H1 (cell line): ENCODE results near the gene LMTK2. TPM values are rescaled to one million over a fixed set of nuclear protein-coding genes. Genes with fewer than 3 reads are reported as not detected.

ENCODE experiments used
- CTCF ChIA-PET: fragments of 300-600 bp; sonication (Branson Sonifier 250); formaldehyde crosslinking; loops from one replicate; lab custom pipeline; 2021; ENCODE audit not compliant: partially characterized antibody; lab: Charles Lee
- POLR2A ChIA-PET: fragments of 300-600 bp; sonication (Branson Sonifier 250); formaldehyde crosslinking; loops from one replicate; lab custom pipeline; 2021; ENCODE audit warnings: inconsistent platforms; ENCODE audit not compliant: partially characterized antibody; lab: Charles Lee
- DNase-seq, 2 experiments: peaks; one replicate each; pipeline versions ENCODE4 v3.0.0 to v3.0.0-alpha.2; 2010 to 2022; ENCODE audit warnings: low spot score in 2 of 2, low read depth in 1 of 2, mixed read lengths in 1 of 2
- FAIRE-seq: peaks from 2 replicates; lab custom pipeline; 2011; peaks lifted over from hg19 to GRCh38; lab: Jason Lieb, UNC
- H2AFZ ChIP-seq: 2 replicates; pipeline ENCODE4 v1.8.1; 2012; ENCODE audit warnings: low read length, inconsistent platforms
- H2AK5ac ChIP-seq: 2 replicates; pipeline ENCODE4 v1.6.1; 2013; ENCODE audit warnings: low read depth, low read length
- H2BK120ac ChIP-seq: replicated peaks from 2 replicates; pipeline ENCODE3; 2013; ENCODE audit warnings: low read depth, low read length, inconsistent platforms
- H2BK12ac ChIP-seq: 2 replicates; pipeline ENCODE4 v1.6.1; 2013; ENCODE audit warnings: low read depth, low read length
- H2BK15ac ChIP-seq: 2 replicates; pipeline ENCODE4 v1.6.1; 2013; ENCODE audit warnings: low read length
- H2BK20ac ChIP-seq: 2 replicates; pipeline ENCODE4 v1.6.1; 2013; ENCODE audit warnings: low read length
- H2BK5ac ChIP-seq: 2 replicates; pipeline ENCODE4 v1.6.1; 2013; ENCODE audit warnings: low read depth, low read length
- H3K14ac ChIP-seq: 2 replicates; pipeline ENCODE4 v1.6.1; 2013; ENCODE audit warnings: inconsistent platforms; ENCODE audit not compliant: insufficient read length
- H3K18ac ChIP-seq: 2 replicates; pipeline ENCODE4 v1.6.1; 2013; ENCODE audit warnings: low read length; ENCODE audit errors: extremely low read depth
- H3K23ac ChIP-seq: 2 replicates; pipeline ENCODE4 v1.6.1; 2013; ENCODE audit warnings: inconsistent platforms; ENCODE audit not compliant: insufficient read length
- H3K23me2 ChIP-seq: 2 replicates; pipeline ENCODE4 v1.6.1; 2013; ENCODE audit warnings: low read depth, low read length
- H3K27ac ChIP-seq: 2 replicates; pipeline ENCODE4 v1.6.1; 2011; ENCODE audit warnings: low read depth, low read length, inconsistent platforms
- H3K27me3 ChIP-seq, 4 experiments: replicated peaks in 1 of 4; 1 replicate in 1 of 4; 2 replicates in 3 of 4; pipeline versions ENCODE4 v1.6.1 to v1.8.1; 2011 to 2013; ENCODE audit warnings: low read length in 3 of 4, mild to moderate bottlenecking in 3 of 4, inconsistent platforms in 2 of 4, mixed read lengths in 2 of 4, moderate library complexity in 1 of 4; ENCODE audit not compliant: control insufficient read depth in 3 of 4, insufficient read depth in 3 of 4; ENCODE audit errors: extremely low read depth in 1 of 4
- H3K36me3 ChIP-seq, 4 experiments: 2 replicates each; pipeline versions ENCODE4 v1.6.1 to v1.8.1; 2011 to 2013; ENCODE audit warnings: mild to moderate bottlenecking in 4 of 4, low read length in 3 of 4, moderate library complexity in 2 of 4, control low read depth in 1 of 4, inconsistent platforms in 1 of 4; ENCODE audit not compliant: insufficient read depth in 4 of 4, control insufficient read depth in 2 of 4
- H3K4ac ChIP-seq: replicated peaks from 2 replicates; pipeline ENCODE3; 2013; ENCODE audit warnings: low read length, low read depth, mixed read lengths, inconsistent platforms; ENCODE audit not compliant: insufficient read length
- H3K4me1 ChIP-seq, 4 experiments: replicated peaks in 1 of 4; 1 replicate in 1 of 4; 2 replicates in 3 of 4; pipeline versions ENCODE4 v1.6.1 to v1.8.1; 2011 to 2013; ENCODE audit warnings: low read length in 3 of 4, inconsistent platforms in 2 of 4, mixed read lengths in 1 of 4; ENCODE audit not compliant: insufficient read depth in 4 of 4, control insufficient read depth in 3 of 4
- H3K4me2 ChIP-seq, 2 experiments: 2 replicates each; pipeline versions ENCODE4 v1.6.1 to v1.8.1; 2011 to 2013; ENCODE audit warnings: low read depth in 2 of 2, low read length in 2 of 2, control low read depth in 1 of 2, inconsistent platforms in 1 of 2, mild to moderate bottlenecking in 1 of 2; ENCODE audit not compliant: insufficient read depth in 1 of 2
- H3K4me3 ChIP-seq, 4 experiments: fragments of 200-600, 300-600 bp in 1 of 4; sonication (generic), shearing (Covaris generic), sonication (Bioruptor Twin) in 1 of 4; 2 replicates each; pipeline versions ENCODE4 v1.5.1 to v1.8.1; 2011 to 2016; ENCODE audit warnings: low read length in 4 of 4, low read depth in 3 of 4, control low read depth in 2 of 4, inconsistent platforms in 2 of 4, mild to moderate bottlenecking in 2 of 4, mixed read lengths in 1 of 4, moderate library complexity in 1 of 4; ENCODE audit not compliant: insufficient read depth in 2 of 4; ENCODE audit errors: extremely low read depth in 1 of 4
- H3K56ac ChIP-seq: replicated peaks from 2 replicates; pipeline ENCODE3; 2013; ENCODE audit warnings: low read depth, mild to moderate bottlenecking, mixed read lengths, low read length, inconsistent platforms; ENCODE audit not compliant: insufficient read length
- H3K79me1 ChIP-seq: 2 replicates; pipeline ENCODE4 v1.6.1; 2013; ENCODE audit warnings: low read depth, low read length, control low read depth
- H3K79me2 ChIP-seq, 2 experiments: 2 replicates each; pipeline versions ENCODE4 v1.6.1 to v1.8.1; 2012 to 2013; ENCODE audit warnings: low read length in 2 of 2, mild to moderate bottlenecking in 2 of 2, inconsistent platforms in 1 of 2; ENCODE audit not compliant: insufficient read depth in 2 of 2, control insufficient read depth in 1 of 2
- H3K9ac ChIP-seq, 4 experiments: replicated peaks in 1 of 4; 1 replicate in 1 of 4; 2 replicates in 3 of 4; pipeline versions ENCODE4 v1.6.1 to v1.8.1; 2011 to 2013; ENCODE audit warnings: low read depth in 3 of 4, low read length in 3 of 4, control low read depth in 2 of 4, mild to moderate bottlenecking in 2 of 4, moderate library complexity in 2 of 4, inconsistent platforms in 1 of 4; ENCODE audit errors: extremely low read depth in 1 of 4
- H3K9me3 ChIP-seq, 2 experiments: 2 replicates each; pipeline versions ENCODE4 v1.6.1 to v1.8.1; 2012 to 2013; ENCODE audit warnings: mild to moderate bottlenecking in 2 of 2, moderate library complexity in 2 of 2, control low read depth in 1 of 2, inconsistent platforms in 1 of 2, low read depth in 1 of 2, low read length in 1 of 2, mixed read lengths in 1 of 2; ENCODE audit not compliant: insufficient read depth in 2 of 2
- H4K20me1 ChIP-seq, 2 experiments: replicated peaks in 1 of 2; 2 replicates each; pipeline versions ENCODE3 to v1.8.1; 2011 to 2013; ENCODE audit warnings: inconsistent platforms in 2 of 2, low read length in 2 of 2, mild to moderate bottlenecking in 1 of 2; ENCODE audit not compliant: insufficient read depth in 2 of 2, control insufficient read depth in 1 of 2
- H4K5ac ChIP-seq: 2 replicates; pipeline ENCODE4 v1.6.1; 2013; ENCODE audit warnings: low read length, low read depth, mixed read lengths, inconsistent platforms; ENCODE audit not compliant: insufficient read length
- H4K8ac ChIP-seq: 2 replicates; pipeline ENCODE4 v1.8.0; 2013; ENCODE audit warnings: mild to moderate bottlenecking, moderate library complexity, low read length, inconsistent platforms; ENCODE audit not compliant: insufficient read depth; ENCODE audit errors: extremely low read depth
- H4K91ac ChIP-seq: replicated peaks from 2 replicates; pipeline ENCODE3; 2013; ENCODE audit warnings: low read length, mixed read lengths, inconsistent platforms; ENCODE audit not compliant: insufficient read length
- CBX8 ChIP-seq: fragments of 300-800, 300-1000 bp; sonication (generic); IDR thresholded peaks from 2 replicates; pipeline ENCODE4 v1.7.1; 2016; ENCODE audit warnings: low read depth, low read length, borderline replicate concordance
- NANOG ChIP-seq: IDR thresholded peaks from 2 replicates; pipeline ENCODE4 v1.6.1; 2011; ENCODE audit warnings: low read length, low read depth, mild to moderate bottlenecking, inconsistent platforms; ENCODE audit not compliant: insufficient read depth, poor library complexity, severe bottlenecking
- SIX5 ChIP-seq: IDR thresholded peaks from 2 replicates; pipeline ENCODE4 v1.6.1; 2011; ENCODE audit warnings: mild to moderate bottlenecking, low read depth, low read length
- TBP ChIP-seq: IDR thresholded peaks from 2 replicates; pipeline ENCODE4 v1.6.1; 2011; ENCODE audit warnings: low read depth, low read length, improper control_type of control experiment
- WGBS, 2 experiments: shearing (Covaris generic) in 1 of 2; methylation state at CpG; one replicate each; pipeline versions ENCODE4 v1.1.6 to v1.1.7; 2013 to 2015; ENCODE audit warnings: low lambda C conversion rate in 2 of 2, mixed read lengths in 2 of 2, inconsistent platforms in 1 of 2, low coverage in 1 of 2, missing lambda C conversion rate in 1 of 2; ENCODE audit not compliant: insufficient replicate concordance in 2 of 2, insufficient coverage in 1 of 2, insufficient read length in 1 of 2; ENCODE audit errors: extremely low coverage in 1 of 2, missing lambda C conversion rate in 1 of 2; 5-methylcytosine and 5-hydroxymethylcytosine counted together
- polyA plus RNA-seq, 7 experiments: library from polyadenylated mRNA; depleted of rRNA in 3 of 7; stranded (reverse) in 5 of 7; unstranded in 2 of 7; fragments of >200 nt in 5 of 7; fragments of 200-250 nt in 2 of 7; gene quantifications; 1 replicate in 5 of 7; 2 replicates in 1 of 7; 4 replicates in 1 of 7; pipeline versions ENCODE4 v1.2.1 to v1.2.3, GENCODE V29; 2011 to 2013; ENCODE audit warnings: missing spikeins in 2 of 7, mixed read lengths in 2 of 7
- total RNA-seq: library from RNA; stranded (reverse); fragmentation: NEBNext Ultra II Directional; extraction: Animal tissue kit (Norgen Biotek cat#: 25700); gene quantifications from 2 replicates; pipeline ENCODE4 v1.2.1, GENCODE V29; 2021

Gene LMTK2
- total and polyA plus RNA-seq, 2 of the 8 experiments (the other 6 are each of a cell fraction or from before 2014, with no cell fraction given) = 9.7 to 30.7 TPM

- DNase-seq = no peak
- Histone ChIP-seq H3K23me2 (peaks cover 4% of the 10 kb centered on the region; the same call in 1 of the 2 replicates), H3K79me1 (no peaks in the 10 kb centered on the region; the same call in 1 of the 2 replicates), H2BK12ac (no peak overlapping the region), H2BK20ac (no peak overlapping the region), H2BK5ac (no peak overlapping the region), H3K36me3 (no peaks in the 10 kb centered on the region), H4K91ac (no peak overlapping the region), H2BK120ac (no peak overlapping the region), H3K56ac (no peak overlapping the region), H2AFZ (no peak overlapping the region), H3K79me2 (no peaks in the 10 kb centered on the region), H4K20me1 (peaks cover 0 to 2% of the 10 kb centered on the region in 2 experiments), H4K5ac (no peak overlapping the region), H3K4me3 (no peak overlapping the region), H3K4me1 (peaks cover 0 to 5% (median 3%) of the 10 kb centered on the region in 4 experiments; a peak in 3 of 7 replicates), H3K9ac (no peak overlapping the region), H3K14ac (no peak overlapping the region), H2BK15ac (no peak overlapping the region), H3K4ac (no peak overlapping the region), H3K27ac (no peak overlapping the region), H3K4me2 (no peak overlapping the region), H3K23ac (no peak overlapping the region), H3K9me3 (no peaks in the 10 kb centered on the region), H2AK5ac (no peak overlapping the region), H3K27me3 (no peaks in the 10 kb centered on the region), H4K8ac (peak overlapping the region; percentile 21; the same call in 1 of the 2 replicates), H3K18ac (no peak overlapping the region; the same call in 1 of the 2 replicates)
- TF ChIP-seq SIX5 (no peak), NANOG (no peak), CBX8 (no peak), TBP (no peak)
- ChIA-PET POLR2A (interaction anchor here (1.1 kb wide), 1 partner anchor 12 kb away, joined by 3 read pairs; no protein-coding TSS in a partner anchor), CTCF (interaction anchor here (0.7 kb wide), 1 partner anchor 47 kb away, joined by 3 read pairs; no protein-coding TSS in a partner anchor)
- no peak for FAIRE-seq
- WGBS, 2 experiments = 92% methylated on average over 32 of the region's 32 CpGs; no CpG with 5 or more reads in 1 of the 2 experiments
Observed at GRCh38 chr7:98215561-98216495, 109.2 kb downstream of the LMTK2 start.
